NCI-H146 treated with DMSO at 0.1 percent for 48 hours (cell line): Measurements from ENCODE around the gene SMAD1.

Experiments
- DNase-seq: peaks from one replicate; lab custom pipeline; 2025; ENCODE audit not compliant: unreplicated experiment; lab: John Stamatoyannopoulos, UW

The SMAD1 gene

GRCh38 chr4:145488310-145488709 lies 6.7 kb downstream of the SMAD1 start:
- no peak for DNase-seq

GRCh38 chr4:145489556-145489955 lies 7.9 kb downstream of the SMAD1 start:
- DNase-seq: no peak

- DNase-seq: no peak
These were observed 8.7 kb downstream of the SMAD1 start for GRCh38 chr4:145490361-145490760.

GRCh38 chr4:145490796-145491195 lies 9.1 kb downstream of the SMAD1 start:
- DNase-seq: no peak

- no peak for DNase-seq
These were observed 10.7 kb downstream of the SMAD1 start for GRCh38 chr4:145492376-145492775.

- no peak for DNase-seq
These were observed 11.5 kb downstream of the SMAD1 start for GRCh38 chr4:145493166-145493565.

GRCh38 chr4:145494666-145495270 lies 13.1 kb downstream of the SMAD1 start:
- no peak for DNase-seq

GRCh38 chr4:145496292-145496691 lies 14.6 kb downstream of the SMAD1 start:
- no peak for DNase-seq

GRCh38 chr4:145497199-145498149 lies 15.8 kb downstream of the SMAD1 start:
- no peak for DNase-seq

GRCh38 chr4:145498430-145498829 lies 16.8 kb downstream of the SMAD1 start:
- no peak for DNase-seq

GRCh38 chr4:145501051-145501660 lies 19.5 kb downstream of the SMAD1 start:
- DNase-seq: no peak

GRCh38 chr4:145502809-145503208 lies 21.2 kb downstream of the SMAD1 start:
- DNase-seq: no peak

- no peak for DNase-seq
These were observed 21.9 kb downstream of the SMAD1 start for GRCh38 chr4:145503486-145504072.

- no peak for DNase-seq
These were observed 24.3 kb downstream of the SMAD1 start for GRCh38 chr4:145505995-145506394.

GRCh38 chr4:145507636-145508035 lies 26.0 kb downstream of the SMAD1 start:
- no peak for DNase-seq

- no peak for DNase-seq
These were observed 30.4 kb downstream of the SMAD1 start for GRCh38 chr4:145511913-145512522.

GRCh38 chr4:145513020-145513621 lies 31.5 kb downstream of the SMAD1 start:
- no peak for DNase-seq

- DNase-seq: no peak
These were observed 38.5 kb downstream of the SMAD1 start for GRCh38 chr4:145520172-145520571.

- no peak for DNase-seq
These were observed 39.6 kb downstream of the SMAD1 start for GRCh38 chr4:145521282-145521681.

- DNase-seq: no peak
These were observed 41.5 kb downstream of the SMAD1 start for GRCh38 chr4:145523117-145523516.

- no peak for DNase-seq
These were observed 42.9 kb downstream of the SMAD1 start for GRCh38 chr4:145524552-145524951.
